Ramos (cell line): Measurements from ENCODE around the gene OLFML2B.

ENCODE experiments used
- in situ Hi-C: fragments of 300-500 bp; cut with MboI; formaldehyde crosslinking; loops from one replicate; pipeline ENCODE4 v1.14.3; 2022; ENCODE audit warnings: low sequenced_read_pairs; ENCODE audit not compliant: unreplicated experiment

Gene OLFML2B

GRCh38 chr1:161982917-161983316 lies 40.8 kb downstream of the OLFML2B start:
- in situ Hi-C loops, result no loop called here

- in situ Hi-C loops, result no loop called here
These were observed 41.2 kb downstream of the OLFML2B start for GRCh38 chr1:161982507-161982895.

GRCh38 chr1:161981735-161982506 lies 41.7 kb downstream of the OLFML2B start:
- in situ Hi-C loops, result no loop called here

GRCh38 chr1:161981126-161981525 lies 42.5 kb downstream of the OLFML2B start:
- in situ Hi-C loops, result no loop called here

GRCh38 chr1:161978011-161978790 lies 45.5 kb downstream of the OLFML2B start:
- in situ Hi-C loops, result no loop called here

- in situ Hi-C loops, result no loop called here
These were observed 49.5 kb downstream of the OLFML2B start for GRCh38 chr1:161973924-161974845.

GRCh38 chr1:161972828-161973227 lies 50.8 kb downstream of the OLFML2B start:
- in situ Hi-C loops, result no loop called here

- in situ Hi-C loops, result no loop called here
These were observed 53.0 kb downstream of the OLFML2B start for GRCh38 chr1:161970633-161971032.

- in situ Hi-C loops, result no loop called here
These were observed 53.6 kb downstream of the OLFML2B start for GRCh38 chr1:161970036-161970435.

- in situ Hi-C loops, result no loop called here
These were observed 57.6 kb downstream of the OLFML2B start for GRCh38 chr1:161966067-161966466.

- in situ Hi-C loops, result no loop called here
These were observed 61.4 kb downstream of the OLFML2B start for GRCh38 chr1:161962091-161962887.

- in situ Hi-C loops, result no loop called here
These were observed 65.2 kb downstream of the OLFML2B start for GRCh38 chr1:161958425-161958824.

GRCh38 chr1:161956930-161957329 lies 66.7 kb downstream of the OLFML2B start:
- in situ Hi-C loops, result no loop called here

- in situ Hi-C loops, result no loop called here
These were observed 67.6 kb downstream of the OLFML2B start for GRCh38 chr1:161956097-161956496.

- in situ Hi-C loops, result no loop called here
These were observed 68.1 kb downstream of the OLFML2B start for GRCh38 chr1:161955606-161956005.

- in situ Hi-C loops, result no loop called here
These were observed 69.2 kb downstream of the OLFML2B start for GRCh38 chr1:161954466-161954865.

GRCh38 chr1:161954050-161954449 lies 69.6 kb downstream of the OLFML2B start:
- in situ Hi-C loops, result no loop called here

GRCh38 chr1:161953256-161953920 lies 70.3 kb downstream of the OLFML2B start:
- in situ Hi-C loops, result no loop called here

- in situ Hi-C loops, result no loop called here
These were observed 71.0 kb downstream of the OLFML2B start for GRCh38 chr1:161952607-161953172.
